ENCODE results near the gene PARP12. TPM values are rescaled to one million over a fixed set of nuclear protein-coding genes. Genes with fewer than 3 reads are reported as not detected.
A peak's percentile ranks its signal among the peaks of the same experiment; 100 is the strongest.

PARP12 gene
- total and polyA plus RNA-seq, 9 of the 15 experiments (the other 6 are each of a cell fraction or from before 2014, with no cell fraction given): 4.6 to 40.4 (median 23.5) TPM

GRCh38 chr7:139976838-139977656 lies 85.7 kb downstream of the PARP12 start (continued):
- TF ChIP-seq ZBTB43 (CRISPR knock-in tag; IDR thresholded peaks at IDR 0.05) (peak; percentile 80; the same call in 1 of the 2 replicates), CBX1 (IDR thresholded peaks at IDR 0.05; ENCODE audit: low read depth) (peak; percentile 78), NEUROD1 (IDR thresholded peaks at IDR 0.05; ENCODE audit: borderline replicate concordance, low read depth, low read length, partially characterized antibody) (no peak), ZNF644 (tag; IDR thresholded peaks at IDR 0.05; ENCODE audit: low read depth) (peak; percentile 68; the same call in 1 of the 2 replicates), REST (IDR thresholded peaks at IDR 0.05; ENCODE audit: borderline replicate concordance) (no peak), REST (CRISPR knock-in tag; IDR thresholded peaks at IDR 0.05; ENCODE audit: low read depth) (0 out of 2 replicates have a peak, but pooled peaks have one; percentile 47), ZNF436 (CRISPR knock-in tag; IDR thresholded peaks at IDR 0.05) (no peak), ZBTB26 (CRISPR knock-in tag; IDR thresholded peaks at IDR 0.05) (peak; percentile 90), SRF (CRISPR knock-in tag; IDR thresholded peaks at IDR 0.05) (no peak; a peak in 2 of 4 replicates), PBX2 (CRISPR knock-in tag; IDR thresholded peaks at IDR 0.05; ENCODE audit: low read depth) (no peak), PBX2 (tag; conservative IDR thresholded peaks at IDR 0.05; ENCODE audit: low read depth) (0 out of 2 replicates have a peak, but pooled peaks have one; percentile 14), ERF (CRISPR knock-in tag; IDR thresholded peaks at IDR 0.05) (peak; percentile 44; the same call in 1 of the 2 replicates)

Data from K562 (cell line).